Erythroblast (primary cell): ENCODE data around the gene TM7SF3.
A peak's percentile ranks its signal among the peaks of the same experiment; 100 is the strongest.

Experiments
- DNase-seq, 2 experiments: peaks; one replicate each; lab custom pipeline; 2025; lab: John Stamatoyannopoulos, UW
- GATA1 ChIP-seq: IDR thresholded peaks from 2 replicates; pipeline ENCODE4 v1.6.1; 2011; ENCODE audit warnings: low read depth, mild to moderate bottlenecking, control low read depth, low read length, moderate library complexity
- POLR2A ChIP-seq: IDR thresholded peaks from 2 replicates; pipeline ENCODE4 v1.6.1; 2011; ENCODE audit warnings: mild to moderate bottlenecking, low read length

The TM7SF3 gene

DNA sequence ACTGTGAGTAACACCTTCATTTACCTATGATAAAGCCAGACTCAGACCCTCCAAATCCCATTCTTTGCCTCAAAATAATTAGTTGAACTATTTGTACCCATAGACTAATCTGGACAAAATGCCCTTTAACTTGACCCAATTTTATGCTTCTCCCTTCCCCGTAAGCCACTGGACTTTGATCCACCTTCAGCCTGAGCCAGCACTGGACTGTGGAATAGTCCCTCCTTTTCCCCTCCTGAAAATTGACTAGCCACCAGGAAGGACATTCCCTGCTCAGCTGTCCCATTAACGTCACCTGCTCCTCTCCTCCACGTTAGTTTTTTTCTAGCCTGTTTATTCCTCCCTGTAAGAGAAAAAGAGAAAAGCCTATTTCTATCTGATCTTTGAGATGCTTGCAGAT, 18.5 kb upstream of the TM7SF3 start:
- DNase-seq: no peak
- TF ChIP-seq GATA1 (no peak), POLR2A (no peak)

DNA sequence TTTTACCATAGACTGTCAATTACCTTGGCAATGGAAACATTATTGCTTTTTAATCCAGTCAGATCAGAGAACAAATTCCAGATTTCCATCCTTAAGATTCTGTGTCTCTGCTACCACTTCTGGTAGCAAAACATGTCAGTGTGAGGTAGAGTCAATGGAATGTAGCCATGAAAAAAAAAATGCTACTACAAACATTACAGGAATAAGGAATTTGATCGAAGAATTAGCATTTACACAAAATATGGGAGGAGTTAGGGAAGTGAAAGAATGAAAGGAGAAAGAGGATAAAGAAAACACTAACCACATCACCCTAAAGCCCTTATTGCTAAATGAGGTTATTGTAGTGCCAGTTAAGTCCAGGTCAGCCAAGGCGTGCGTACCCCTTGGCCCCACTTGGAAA, 17.3 kb upstream of the TM7SF3 start:
- DNase-seq: no peak
- TF ChIP-seq GATA1 (no peak), POLR2A (no peak)

DNA sequence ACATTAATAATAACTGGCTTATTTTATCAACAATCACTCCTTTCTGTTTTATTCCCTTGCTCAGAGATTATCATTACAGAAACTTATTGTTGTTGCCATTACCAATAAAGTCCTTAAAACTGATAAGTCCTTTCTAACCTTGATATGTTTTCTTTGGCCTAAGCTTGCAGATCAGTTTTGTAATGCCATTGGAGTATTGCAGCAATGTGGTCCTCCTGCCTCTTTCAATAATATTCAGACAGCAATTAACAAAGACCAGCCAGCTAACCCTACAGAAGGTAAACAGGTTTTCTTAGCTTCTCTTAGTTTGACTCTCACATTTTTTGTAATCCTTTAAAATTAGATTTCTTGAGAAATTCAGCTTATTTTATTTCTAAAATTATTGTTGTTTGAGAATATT, 12.1 kb upstream of the TM7SF3 start:
- DNase-seq: no peak
- TF ChIP-seq POLR2A (no peak), GATA1 (no peak)

DNA sequence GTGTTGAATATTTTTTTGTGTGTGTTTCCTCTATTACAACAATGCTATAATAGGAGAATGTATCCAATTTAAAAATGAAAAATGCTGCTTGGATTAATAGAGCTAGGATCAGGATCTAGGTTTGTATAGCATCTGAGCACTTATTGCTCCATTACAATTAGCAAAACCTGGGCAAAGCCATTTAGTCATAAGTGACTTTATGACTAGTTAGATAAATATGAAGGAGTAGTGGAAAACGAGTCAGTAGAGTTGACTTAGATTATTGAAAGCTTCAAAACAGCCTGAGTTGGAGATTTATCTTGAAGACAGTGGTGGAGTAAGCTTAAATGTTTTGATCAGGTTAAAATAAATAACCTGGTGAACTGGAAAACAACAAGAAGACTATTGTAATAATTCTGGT, 10.9 kb upstream of the TM7SF3 start:
- DNase-seq: no peak
- TF ChIP-seq GATA1: no peak
- TF ChIP-seq POLR2A: no peak

DNA sequence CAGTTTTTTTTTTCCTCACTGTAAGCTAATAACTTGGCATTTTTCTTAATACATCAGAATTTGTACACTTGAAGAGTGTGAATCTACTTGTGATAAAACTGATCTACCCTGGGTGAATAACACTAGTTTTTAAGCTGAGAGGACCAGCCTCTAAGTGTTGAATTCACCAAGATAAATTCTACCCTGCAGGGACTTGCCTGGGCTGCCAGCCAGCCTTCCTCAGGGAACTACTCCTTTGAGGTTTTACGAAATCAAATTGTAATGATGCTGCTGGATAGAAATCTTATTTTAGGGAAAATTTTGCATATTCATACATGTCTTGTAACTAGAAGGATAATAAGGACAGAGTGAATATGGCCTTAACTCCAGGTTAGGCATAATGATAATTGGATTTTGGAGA, 10.1 kb upstream of the TM7SF3 start:
- TF ChIP-seq POLR2A (no peak), GATA1 (no peak)
- no peak for DNase-seq

DNA sequence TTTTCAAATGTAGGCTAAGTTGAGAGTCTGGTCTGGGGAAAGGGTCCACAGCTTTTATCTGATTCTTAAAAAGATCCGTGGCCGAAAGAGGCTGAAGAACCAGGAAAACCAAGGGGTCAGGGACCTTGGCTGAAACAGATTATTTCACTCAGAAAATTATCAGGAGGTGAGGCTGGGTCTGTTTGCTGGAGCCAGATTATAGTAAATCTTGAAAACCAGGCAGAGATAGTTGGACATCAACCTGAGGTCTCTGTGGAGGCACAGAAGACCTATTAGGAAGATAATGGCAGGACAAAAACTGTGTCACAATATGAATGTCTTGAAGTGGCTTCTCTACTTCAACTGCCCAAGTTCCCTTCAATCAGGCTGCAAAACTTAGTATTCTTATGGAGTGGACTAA, 6.6 kb upstream of the TM7SF3 start:
- DNase-seq: peak in 1 of 2 experiments; percentile 20
- TF ChIP-seq GATA1 (no peak), POLR2A (no peak)

DNA sequence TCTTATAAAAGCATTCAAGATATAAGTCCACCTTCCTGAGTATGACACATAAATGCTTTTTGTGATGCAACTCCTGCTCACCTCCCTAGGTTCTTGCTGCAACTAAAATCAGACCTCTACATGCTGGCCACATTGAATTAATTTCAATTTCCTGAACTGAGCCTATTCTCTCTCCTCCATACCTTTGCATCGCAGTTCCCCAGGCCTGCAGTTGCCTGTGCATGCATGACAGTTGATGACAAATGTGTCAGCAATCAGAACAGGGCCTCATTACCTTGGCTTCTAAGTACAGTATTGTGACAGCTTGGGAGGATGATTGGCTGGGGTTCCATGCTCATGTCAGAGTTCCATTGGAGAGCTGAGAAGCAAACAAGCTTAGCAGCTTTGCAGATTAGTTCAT, 3.9 kb upstream of the TM7SF3 start:
- peak in 1 of 2 experiments; percentile 17 for DNase-seq
- TF ChIP-seq POLR2A: no peak
- no peak for TF ChIP-seq GATA1

DNA sequence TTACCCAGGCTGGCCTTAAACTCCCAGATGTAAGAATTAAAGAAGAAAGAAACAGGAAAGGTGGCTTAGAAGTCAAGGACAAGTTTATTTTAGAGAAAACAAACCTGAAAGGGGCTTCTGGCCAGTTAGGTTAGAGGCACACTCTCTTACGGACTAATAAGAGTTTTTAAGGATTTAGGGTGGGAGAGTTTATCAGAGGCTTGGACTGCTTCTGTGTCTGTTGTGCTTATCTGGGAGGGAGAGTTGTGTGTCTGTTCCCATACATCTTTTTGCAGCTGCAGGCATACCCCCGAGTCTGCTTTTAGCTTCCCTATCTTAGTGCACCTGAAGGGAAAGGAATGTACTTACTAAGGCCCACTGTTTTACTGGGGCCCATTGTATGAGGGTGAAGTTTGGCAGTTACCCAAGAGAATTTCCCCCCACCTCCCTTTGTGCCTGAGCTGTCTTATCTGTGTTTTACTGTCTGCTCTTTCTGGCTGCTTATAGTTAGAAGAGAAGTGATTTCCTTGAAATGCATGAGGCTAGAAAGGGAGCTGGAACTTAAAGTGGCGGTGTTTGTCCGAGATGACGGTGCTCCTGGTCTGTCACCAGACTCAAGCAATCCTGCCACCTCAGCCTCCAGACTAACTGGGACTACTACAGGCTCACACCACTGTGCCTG, 3.1 kb upstream of the TM7SF3 start:
- DNase-seq: peak; percentile 50 to 74

DNA sequence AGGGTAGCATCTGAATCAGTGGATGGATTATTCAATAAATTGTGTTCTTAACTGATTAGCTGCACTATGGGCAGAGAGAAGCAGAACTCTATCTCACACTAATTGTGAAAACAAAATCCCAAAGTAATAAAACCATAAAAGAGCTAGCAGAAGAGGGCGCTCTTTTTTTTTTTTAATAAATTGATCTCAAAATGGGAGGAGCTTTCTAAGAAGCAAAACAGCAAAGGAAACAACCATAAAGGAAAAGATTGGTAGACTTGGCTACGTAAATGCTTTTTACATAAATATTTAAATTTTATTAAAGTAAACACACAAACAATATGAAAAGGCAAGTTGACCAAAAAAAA, 1.5 kb upstream of the TM7SF3 start:
- DNase-seq: peak; percentile 61 to 72

DNA sequence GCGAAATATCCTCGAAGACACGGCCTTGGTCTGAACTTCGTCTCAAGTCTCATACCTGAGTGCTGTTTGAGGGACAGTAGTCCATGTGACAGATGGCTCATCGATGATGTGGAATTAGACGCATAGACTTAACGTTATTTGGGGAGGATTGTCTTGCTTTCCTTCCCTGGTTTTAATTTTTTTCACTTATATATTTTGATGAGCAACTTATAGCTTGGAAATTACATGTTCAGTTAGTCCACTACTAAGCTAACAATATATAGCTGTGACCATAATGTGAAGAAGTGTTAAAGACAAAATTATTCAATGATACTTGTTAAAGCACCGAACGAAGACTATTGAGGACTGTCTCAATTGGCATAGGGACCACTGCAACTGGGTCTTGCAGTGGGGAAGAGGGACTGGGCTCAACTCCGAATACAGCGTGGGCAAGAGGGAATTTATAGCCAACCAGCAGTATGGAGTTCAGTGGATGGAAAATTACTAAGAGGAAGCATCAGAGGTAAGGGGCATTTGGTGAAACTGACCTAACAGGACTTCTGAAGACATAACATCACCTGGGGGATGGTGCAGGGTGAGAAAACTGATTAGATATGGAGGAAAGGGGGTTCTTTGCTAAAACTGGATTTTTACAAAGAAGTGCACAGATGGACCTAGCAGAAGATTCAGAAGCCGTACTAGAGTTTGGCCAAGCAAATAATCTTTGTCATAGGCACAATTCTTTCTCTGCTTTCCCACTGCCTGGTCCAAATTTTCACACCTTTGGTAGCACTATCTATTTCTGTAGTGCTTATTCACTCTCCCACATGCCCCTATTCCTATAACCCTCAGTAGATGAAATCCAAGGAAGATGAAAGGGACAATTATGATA, 910 bp upstream of the TM7SF3 start:
- TF ChIP-seq POLR2A: peak; percentile 56
- no peak for TF ChIP-seq GATA1
- peak; percentile 50 to 69 for DNase-seq

More for the DNA sequence above, 1.5 kb upstream of the TM7SF3 start:
- no peak for TF ChIP-seq GATA1
- no peak for TF ChIP-seq POLR2A

DNA sequence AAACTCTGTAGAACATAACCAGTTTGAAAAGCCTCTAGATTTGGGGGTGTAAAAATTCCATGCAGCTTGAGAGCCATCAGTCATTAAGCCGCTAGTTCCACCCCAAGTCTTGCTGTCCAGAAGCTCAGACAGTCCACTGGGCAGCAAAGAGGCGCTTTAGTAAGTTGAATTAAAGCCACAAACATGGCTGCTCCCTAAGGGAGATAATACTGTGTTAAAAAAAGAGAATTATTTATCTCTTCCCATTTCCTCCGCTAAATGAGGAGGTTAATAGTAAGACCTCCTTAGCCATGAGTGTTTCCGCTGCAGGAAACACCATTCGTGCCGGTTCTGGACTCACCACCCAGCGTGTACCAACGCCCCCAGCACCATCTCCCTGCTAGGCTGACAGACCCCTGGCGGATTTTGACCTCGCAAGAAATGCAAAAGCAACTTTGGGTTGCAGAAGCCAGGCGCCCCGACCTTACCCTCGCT, 536 bp downstream of the TM7SF3 start:
- peak; percentile 66 to 68 for DNase-seq
- no peak for TF ChIP-seq GATA1
- no peak for TF ChIP-seq POLR2A

DNA sequence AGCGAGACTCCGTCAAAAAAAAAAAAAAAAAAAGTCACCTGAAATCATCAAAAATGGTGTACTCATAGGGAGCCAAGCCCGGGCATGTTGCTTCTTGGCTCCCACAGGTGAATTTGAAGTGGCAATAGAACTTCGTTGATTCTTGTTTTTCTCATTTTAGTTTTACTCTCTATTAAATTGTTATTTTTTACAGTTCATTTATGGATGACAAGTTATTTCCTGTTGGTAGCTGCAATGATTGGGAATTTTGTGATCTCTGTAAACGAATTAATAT, 1.3 kb downstream of the TM7SF3 start:
- TF ChIP-seq GATA1: no peak
- no peak for TF ChIP-seq POLR2A
- DNase-seq: no peak

DNA sequence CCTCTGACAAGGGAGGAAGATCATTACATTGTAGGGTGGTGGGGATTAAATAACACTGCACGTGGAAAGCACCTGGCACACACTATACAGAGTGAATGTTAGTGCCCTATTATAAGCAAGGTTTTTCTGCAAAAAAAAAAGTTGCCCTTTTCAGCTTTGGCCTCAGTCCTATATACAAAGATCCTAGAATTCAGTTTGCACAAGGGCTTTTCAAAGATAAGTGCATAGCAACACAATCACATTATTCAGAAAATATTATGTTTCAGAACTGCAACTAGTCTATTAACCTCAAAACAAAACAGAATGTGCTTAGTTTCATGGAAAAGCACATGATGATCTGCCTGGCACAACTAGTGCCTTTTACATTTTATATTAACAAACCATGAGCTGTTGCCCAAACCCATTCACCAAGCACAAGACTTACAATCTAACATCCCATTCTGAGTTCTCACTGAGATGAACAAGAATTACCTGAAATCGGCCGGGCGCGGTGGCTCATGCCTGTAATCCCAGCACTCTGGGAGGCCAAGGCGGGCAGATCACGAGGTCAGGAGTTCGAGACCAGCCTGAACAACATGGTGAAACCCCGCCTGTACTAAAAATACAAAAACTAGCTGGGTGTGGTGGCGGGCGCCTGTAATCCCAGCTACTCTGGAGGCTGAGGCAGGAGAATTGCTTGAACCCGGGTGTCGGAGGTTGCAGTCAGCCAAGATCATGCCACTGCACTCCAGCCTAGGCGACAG, 1.8 kb downstream of the TM7SF3 start:
- DNase-seq: peak in 1 of 2 experiments; percentile 10
- TF ChIP-seq GATA1: no peak
- TF ChIP-seq POLR2A: no peak

DNA sequence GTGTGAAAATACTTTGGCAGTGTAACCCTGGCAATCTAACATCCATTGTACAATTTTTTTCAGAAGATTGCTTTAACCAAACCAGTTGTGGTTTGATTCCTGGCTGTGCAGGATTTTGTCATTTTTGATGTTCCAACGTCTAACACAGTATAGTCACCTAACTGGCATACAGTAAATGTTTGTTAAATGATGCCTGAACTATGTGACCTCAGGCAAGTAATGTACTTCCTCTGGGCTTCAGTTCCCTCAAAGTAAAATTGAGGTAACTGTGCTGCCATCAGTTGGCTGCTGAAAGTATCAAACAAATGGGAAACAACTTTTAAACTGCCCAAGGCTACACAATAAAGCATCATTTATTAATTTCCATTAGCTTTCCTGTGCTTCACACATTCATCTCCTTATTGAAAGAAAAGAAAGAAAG, 4.3 kb downstream of the TM7SF3 start:
- TF ChIP-seq POLR2A (no peak), GATA1 (no peak)
- peak; percentile 25 to 32 for DNase-seq
